Peyer's patch (tissue), 4 donors: ENCODE measurements around the gene MRPL44.

Source experiments
- CTCF ChIP-seq, 6 experiments: fragments of 450-650 bp in 4 of 6; fragments of 200-600 bp in 2 of 6; sonication (generic) in 1 of 6; IDR thresholded peaks; one replicate each; pipeline ENCODE4 v1.5.1; 2017 to 2019; ENCODE audit warnings: antibody characterized with exemption in 6 of 6, mild to moderate bottlenecking in 3 of 6, moderate library complexity in 1 of 6
- POLR2A ChIP-seq, 2 donors: fragments of 450-650 bp; IDR thresholded peaks; one replicate each; pipeline ENCODE4 v1.5.1; 2017; ENCODE audit warnings: antibody characterized with exemption in 2 of 2, mild to moderate bottlenecking in 2 of 2, moderate library complexity in 2 of 2

- TF ChIP-seq CTCF (IDR thresholded peaks at IDR 0.05) (no peak), POLR2A (IDR thresholded peaks at IDR 0.05) (no peak)
Observed at GRCh38 chr2:223923976-223924375, 33.3 kb upstream of the MRPL44 start.
